Measurements from ENCODE around the gene CAVIN3. TPM values are rescaled to one million over a fixed set of nuclear protein-coding genes. Genes with fewer than 3 reads are reported as not detected.
A peak's percentile ranks its signal among the peaks of the same experiment; 100 is the strongest.

The CAVIN3 gene
- total and polyA plus RNA-seq, 4 donors = 23.2 to 122 (median 86.5) TPM

DNA sequence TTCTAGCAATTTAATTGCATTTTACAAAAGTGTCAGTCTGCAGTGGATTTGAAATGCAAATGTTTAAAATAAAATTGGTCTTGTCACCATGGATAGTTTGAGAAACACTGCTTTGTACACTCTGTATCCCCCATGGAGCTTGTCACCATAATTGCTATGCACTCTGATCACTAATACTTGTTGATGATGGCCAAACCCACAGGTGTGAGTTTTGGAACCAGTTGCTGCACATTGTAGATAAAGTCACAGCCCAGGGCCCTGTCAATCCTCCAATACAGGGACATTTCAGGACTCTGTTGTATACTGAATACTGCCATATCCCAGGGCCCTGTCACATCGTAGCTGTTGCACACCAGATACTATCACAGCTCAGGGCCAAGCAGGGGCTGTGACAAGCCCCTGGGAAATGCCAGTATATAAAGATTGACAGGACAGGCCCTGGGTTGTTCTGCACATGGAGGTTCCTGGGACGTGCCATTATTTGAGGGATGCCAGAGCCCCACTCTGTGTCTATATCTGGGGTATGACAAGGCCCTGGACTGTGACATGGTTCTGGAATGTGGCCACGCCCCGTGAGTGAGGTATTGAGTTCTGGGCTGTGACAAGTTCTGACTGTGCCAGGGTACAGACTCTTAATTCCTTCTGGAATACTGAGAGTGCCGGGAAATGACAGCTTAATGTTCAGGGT is 42.0 kb upstream of the CAVIN3 start:
- peak; percentile 30 for ATAC-seq (ENCODE audit: insufficient read depth, low FRiP score)
- H3K27ac ChIP-seq (ENCODE audit: low read depth in 1 of 2, low read length in 1 of 2) = peak overlapping the region in 1 of 2 donors; percentile 90
- H3K4me1 ChIP-seq (ENCODE audit: control insufficient read depth in 5 of 5, insufficient read depth in 5 of 5, low read length in 5 of 5) = peaks cover 0 to 3% (median 0%) of the 10 kb centered on the region in 5 donors
- 75 to 91% methylated on average over 5 of the region's 5 CpGs for WGBS, 2 donors
- no peak overlapping the region for H3K9ac ChIP-seq (ENCODE audit: insufficient read depth in 1 of 2, low read length in 2 of 2)
- no peaks in the 10 kb centered on the region for H3K36me3 ChIP-seq (ENCODE audit: control insufficient read depth in 4 of 4, insufficient read depth in 4 of 4, low read length in 4 of 4)
- H3K27me3 ChIP-seq (ENCODE audit: control insufficient read depth in 3 of 3, insufficient read depth in 3 of 3, low read length in 2 of 3) = no peaks in the 10 kb centered on the region
- peaks cover 0 to under 1% (median 0%) of the 10 kb centered on the region in 4 donors for H3K9me3 ChIP-seq (ENCODE audit: control insufficient read depth in 4 of 4, insufficient read depth in 3 of 4, low read length in 3 of 4)
- TF ChIP-seq, protein P1, sequence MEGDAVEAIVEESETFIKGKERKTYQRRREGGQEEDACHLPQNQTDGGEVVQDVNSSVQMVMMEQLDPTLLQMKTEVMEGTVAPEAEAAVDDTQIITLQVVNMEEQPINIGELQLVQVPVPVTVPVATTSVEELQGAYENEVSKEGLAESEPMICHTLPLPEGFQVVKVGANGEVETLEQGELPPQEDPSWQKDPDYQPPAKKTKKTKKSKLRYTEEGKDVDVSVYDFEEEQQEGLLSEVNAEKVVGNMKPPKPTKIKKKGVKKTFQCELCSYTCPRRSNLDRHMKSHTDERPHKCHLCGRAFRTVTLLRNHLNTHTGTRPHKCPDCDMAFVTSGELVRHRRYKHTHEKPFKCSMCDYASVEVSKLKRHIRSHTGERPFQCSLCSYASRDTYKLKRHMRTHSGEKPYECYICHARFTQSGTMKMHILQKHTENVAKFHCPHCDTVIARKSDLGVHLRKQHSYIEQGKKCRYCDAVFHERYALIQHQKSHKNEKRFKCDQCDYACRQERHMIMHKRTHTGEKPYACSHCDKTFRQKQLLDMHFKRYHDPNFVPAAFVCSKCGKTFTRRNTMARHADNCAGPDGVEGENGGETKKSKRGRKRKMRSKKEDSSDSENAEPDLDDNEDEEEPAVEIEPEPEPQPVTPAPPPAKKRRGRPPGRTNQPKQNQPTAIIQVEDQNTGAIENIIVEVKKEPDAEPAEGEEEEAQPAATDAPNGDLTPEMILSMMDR (IDR thresholded peaks at IDR 0.05; ENCODE audit: control extremely low read depth, extremely low read depth) = no peak
- DNase-seq = no peak
- no peak overlapping the region for H3K4me3 ChIP-seq

DNA sequence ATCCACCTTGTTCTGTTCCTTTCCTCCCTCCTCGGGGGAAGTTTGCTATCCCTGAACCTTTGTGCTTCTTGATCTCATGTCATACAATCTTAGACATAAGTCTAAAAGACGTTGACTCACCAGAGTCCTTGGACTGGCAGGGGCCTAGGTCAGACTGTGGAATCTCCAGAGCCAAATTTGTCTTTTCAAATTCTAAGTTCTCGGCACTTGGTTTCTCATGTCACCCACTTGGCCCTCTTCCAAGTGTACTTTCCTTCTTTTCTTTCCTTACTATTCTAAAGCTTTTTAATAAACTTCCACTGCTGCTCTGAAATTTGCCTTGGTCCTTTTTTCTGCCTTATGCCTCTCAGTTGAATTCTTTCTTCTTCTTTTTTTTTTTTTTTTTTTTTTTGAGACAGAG is 39.9 kb upstream of the CAVIN3 start:
- no peak overlapping the region for H3K27ac ChIP-seq (ENCODE audit: low read depth in 1 of 2, low read length in 1 of 2)
- H3K36me3 ChIP-seq (ENCODE audit: control insufficient read depth in 4 of 4, insufficient read depth in 4 of 4, low read length in 4 of 4) = no peaks in the 10 kb centered on the region
- no peak for ATAC-seq (ENCODE audit: insufficient read depth, low FRiP score)
- TF ChIP-seq, protein P1 (IDR thresholded peaks at IDR 0.05; ENCODE audit: control extremely low read depth, extremely low read depth) = no peak
- no peak overlapping the region for H3K9ac ChIP-seq (ENCODE audit: insufficient read depth in 1 of 2, low read length in 2 of 2)
- H3K4me1 ChIP-seq (ENCODE audit: control insufficient read depth in 5 of 5, insufficient read depth in 5 of 5, low read length in 5 of 5) = peaks cover 0 to 13% (median 4%) of the 10 kb centered on the region in 5 donors
- H3K27me3 ChIP-seq (ENCODE audit: control insufficient read depth in 3 of 3, insufficient read depth in 3 of 3, low read length in 2 of 3) = no peaks in the 10 kb centered on the region
- no peak for DNase-seq
- H3K4me3 ChIP-seq = no peak overlapping the region
- WGBS, 2 donors = 73 to 85% methylated on average over 3 of the region's 3 CpGs
- H3K9me3 ChIP-seq (ENCODE audit: control insufficient read depth in 4 of 4, insufficient read depth in 3 of 4, low read length in 3 of 4) = peaks cover 0 to 1% (median 0%) of the 10 kb centered on the region in 4 donors

DNA sequence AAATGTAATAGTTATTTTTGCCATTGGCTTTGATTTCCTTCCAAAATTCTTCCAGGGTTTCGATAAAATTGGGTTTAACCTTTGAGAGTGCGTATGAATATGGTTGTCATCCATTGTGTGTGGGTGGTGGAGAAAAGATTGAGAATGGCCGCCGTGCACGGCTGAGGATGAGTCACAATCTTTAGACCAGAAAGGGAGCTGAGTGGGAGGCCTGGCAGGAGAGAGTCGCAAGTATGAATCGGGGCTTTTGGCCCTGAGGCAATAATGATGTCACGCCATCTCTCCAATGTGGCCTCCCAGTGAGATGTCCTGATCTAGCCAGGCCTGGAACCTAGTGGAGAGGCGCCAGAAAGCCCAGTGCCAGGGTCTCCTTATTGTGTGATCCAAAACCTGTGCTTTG is 36.9 kb upstream of the CAVIN3 start:
- no peak for ATAC-seq (ENCODE audit: insufficient read depth, low FRiP score)

More for the DNA sequence above, 36.9 kb upstream of the CAVIN3 start:
- Histone ChIP-seq H3K9me3 (ENCODE audit: control insufficient read depth in 4 of 4, insufficient read depth in 3 of 4, low read length in 3 of 4) (peaks cover 0 to 1% (median 0%) of the 10 kb centered on the region in 4 donors), H3K4me1 (ENCODE audit: control insufficient read depth in 5 of 5, insufficient read depth in 5 of 5, low read length in 5 of 5) (peaks cover 0 to 13% (median 4%) of the 10 kb centered on the region in 5 donors), H3K36me3 (ENCODE audit: control insufficient read depth in 4 of 4, insufficient read depth in 4 of 4, low read length in 4 of 4) (no peaks in the 10 kb centered on the region), H3K9ac (ENCODE audit: insufficient read depth in 1 of 2, low read length in 2 of 2) (no peak overlapping the region), H3K27ac (ENCODE audit: low read depth in 1 of 2, low read length in 1 of 2) (no peak overlapping the region), H3K4me3 (no peak overlapping the region), H3K27me3 (ENCODE audit: control insufficient read depth in 3 of 3, insufficient read depth in 3 of 3, low read length in 2 of 3) (no peaks in the 10 kb centered on the region)
- TF ChIP-seq, protein P1 (IDR thresholded peaks at IDR 0.05; ENCODE audit: control extremely low read depth, extremely low read depth) = no peak
- DNase-seq = peak in 2 of 3 donors; percentile 16 to 24
- 58 to 88% methylated on average over 8 to 9 of the region's 9 CpGs for WGBS, 2 donors

Data from lung (tissue), 12 donors.